Hepatic stellate cell (primary cell): ENCODE results near the gene USP16.
A peak's percentile ranks its signal among the peaks of the same experiment; 100 is the strongest.

Experiments used
- DNase-seq: peaks from one replicate; pipeline ENCODE4 v3.0.0; 2011; ENCODE audit warnings: low spot score

Gene USP16

GRCh38 chr21:29083306-29083705 lies 58.8 kb downstream of the USP16 start:
- no peak for DNase-seq

- DNase-seq = no peak
Measured at GRCh38 chr21:29084372-29084771, 59.9 kb downstream of the USP16 start.

GRCh38 chr21:29085106-29085752 lies 60.8 kb downstream of the USP16 start:
- no peak for DNase-seq

GRCh38 chr21:29091033-29091432 lies 66.6 kb downstream of the USP16 start:
- peak; percentile 78 for DNase-seq

GRCh38 chr21:29092102-29092959 lies 67.9 kb downstream of the USP16 start:
- peak; percentile 42 for DNase-seq

- no peak for DNase-seq
Measured at GRCh38 chr21:29096218-29097015, 71.9 kb downstream of the USP16 start.

GRCh38 chr21:29098156-29098555 lies 73.7 kb downstream of the USP16 start:
- DNase-seq = peak; percentile 55

GRCh38 chr21:29102791-29103257 lies 78.4 kb downstream of the USP16 start:
- no peak for DNase-seq
